Measurements from ENCODE around the gene AGBL4. TPM values are rescaled to one million over a fixed set of nuclear protein-coding genes. Genes with fewer than 3 reads are reported as not detected.

Gene AGBL4
- total RNA-seq, 2 donors from 2014 or later: 0.40 to 5.5 TPM

- Mint-ChIP-seq H3K9me3 (peaks cover 88% of the 10 kb centered on the region), H3K27me3 (ENCODE audit: insufficient read depth) (no peaks in the 10 kb centered on the region), H3K4me3 (no peak overlapping the region), H3K36me3 (ENCODE audit: low read depth) (no peaks in the 10 kb centered on the region), H3K27ac (no peak overlapping the region), H3K4me1 (no peaks in the 10 kb centered on the region)
- H3K27ac ChIP-seq (ENCODE audit: low read depth, low read length): no peak overlapping the region
- no peak for TF ChIP-seq CTCF (conservative IDR thresholded peaks at IDR 0.05)
- no peak overlapping the region for H3K4me3 ChIP-seq (ENCODE audit: low read length)
- H3K36me3 ChIP-seq (ENCODE audit: control insufficient read depth, insufficient read depth, low read length): no peaks in the 10 kb centered on the region
- no peaks in the 10 kb centered on the region for H3K4me1 ChIP-seq (ENCODE audit: control insufficient read depth, insufficient read depth, low read length)
- H3K27me3 ChIP-seq (ENCODE audit: control insufficient read depth, insufficient read depth, low read length, poor library complexity, severe bottlenecking): no peaks in the 10 kb centered on the region
- no peak for DNase-seq
- H3K9ac ChIP-seq (ENCODE audit: extremely low read depth, low read length, poor library complexity, severe bottlenecking): no peak overlapping the region
- whole genome bisulfite sequencing, 2 experiments (ENCODE audit: insufficient coverage in 1 of 2, insufficient read length in 1 of 2): 81 to 93% methylated on average over 2 of the region's 2 CpGs
- peaks cover 92% of the 10 kb centered on the region for H3K9me3 ChIP-seq (ENCODE audit: control insufficient read depth, low read length)
Observed at GRCh38 chr1:49298304-49298703, 725.5 kb downstream of the AGBL4 start.

GRCh38 chr1:49297783-49298182, 726.0 kb downstream of the AGBL4 start:
- Histone ChIP-seq H3K4me3 (ENCODE audit: low read length) (no peak overlapping the region), H3K27me3 (ENCODE audit: control insufficient read depth, insufficient read depth, low read length, poor library complexity, severe bottlenecking) (no peaks in the 10 kb centered on the region), H3K27ac (ENCODE audit: low read depth, low read length) (no peak overlapping the region), H3K36me3 (ENCODE audit: control insufficient read depth, insufficient read depth, low read length) (no peaks in the 10 kb centered on the region), H3K9me3 (ENCODE audit: control insufficient read depth, low read length) (peaks cover 93% of the 10 kb centered on the region), H3K4me1 (ENCODE audit: control insufficient read depth, insufficient read depth, low read length) (no peaks in the 10 kb centered on the region), H3K9ac (ENCODE audit: extremely low read depth, low read length, poor library complexity, severe bottlenecking) (no peak overlapping the region)
- no peak for TF ChIP-seq CTCF (conservative IDR thresholded peaks at IDR 0.05)
- Mint-ChIP-seq H3K27ac (no peak overlapping the region), H3K9me3 (peaks cover 88% of the 10 kb centered on the region), H3K4me1 (no peaks in the 10 kb centered on the region), H3K36me3 (ENCODE audit: low read depth) (no peaks in the 10 kb centered on the region), H3K4me3 (no peak overlapping the region), H3K27me3 (ENCODE audit: insufficient read depth) (no peaks in the 10 kb centered on the region)
- DNase-seq: peak; percentile 58
- 65 to 75% methylated on average over 2 to 4 of the region's 4 CpGs for WGBS, 2 experiments (ENCODE audit: insufficient coverage in 1 of 2, insufficient read length in 1 of 2)

- H3K27me3 ChIP-seq (ENCODE audit: control insufficient read depth, insufficient read depth, low read length, poor library complexity, severe bottlenecking): no peaks in the 10 kb centered on the region
- WGBS, 2 experiments (ENCODE audit: insufficient coverage in 1 of 2, insufficient read length in 1 of 2): 76 to 78% methylated on average over 2 of the region's 2 CpGs
- H3K4me3 ChIP-seq (ENCODE audit: low read length): no peak overlapping the region
- peaks cover 81% of the 10 kb centered on the region for H3K9me3 ChIP-seq (ENCODE audit: control insufficient read depth, low read length)
- Mint-ChIP-seq H3K9me3 (peaks cover 80% of the 10 kb centered on the region), H3K36me3 (ENCODE audit: low read depth) (no peaks in the 10 kb centered on the region), H3K4me3 (no peak overlapping the region), H3K27ac (no peak overlapping the region), H3K4me1 (no peaks in the 10 kb centered on the region), H3K27me3 (ENCODE audit: insufficient read depth) (no peaks in the 10 kb centered on the region)
- H3K4me1 ChIP-seq (ENCODE audit: control insufficient read depth, insufficient read depth, low read length): no peaks in the 10 kb centered on the region
- no peak overlapping the region for H3K27ac ChIP-seq (ENCODE audit: low read depth, low read length)
- no peak overlapping the region for H3K9ac ChIP-seq (ENCODE audit: extremely low read depth, low read length, poor library complexity, severe bottlenecking)
- no peak for TF ChIP-seq CTCF (conservative IDR thresholded peaks at IDR 0.05)
- H3K36me3 ChIP-seq (ENCODE audit: control insufficient read depth, insufficient read depth, low read length): no peaks in the 10 kb centered on the region
- no peak for DNase-seq
Observed at GRCh38 chr1:49294539-49294938, 729.2 kb downstream of the AGBL4 start.
